Stimulated activated CD8-positive, alpha-beta memory T cell treated with anti-CD3 and anti-CD28 coated beads, Interleukin-7, amount 100 ng/mL, for 24 hours (primary cell): ENCODE data around the gene CACNB4.
"Not testable (repeated sequence)": the region's sequence is repeated elsewhere in the genome, so short reads cannot be mapped to it uniquely, and the experiment has no call there.

ENCODE experiments used
- DNase-seq: peaks from one replicate; pipeline ENCODE4 v3.0.0-alpha.2; 2020; ENCODE audit warnings: low read depth

CACNB4 gene

GRCh38 chr2:151823651-151824050, 275.2 kb downstream of the CACNB4 start:
- DNase-seq, result no peak

DNA sequence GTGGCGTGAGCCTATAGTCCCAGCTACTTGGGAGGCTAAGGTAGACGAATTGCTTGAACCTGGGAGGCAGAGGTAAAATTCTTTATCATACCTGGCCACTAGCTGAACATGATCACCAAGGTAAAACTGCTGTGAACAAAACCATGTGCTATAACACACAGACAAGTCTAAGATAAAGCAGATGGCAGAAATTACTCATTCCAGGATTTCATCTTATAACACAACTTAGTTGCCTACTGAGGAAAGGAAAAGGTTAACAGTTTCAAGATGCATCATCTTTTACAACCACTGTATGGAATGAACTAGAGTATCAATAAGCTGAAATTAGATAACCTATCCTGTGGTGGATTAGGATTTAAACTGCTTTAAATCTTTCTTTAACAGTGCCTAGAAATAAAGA, 278.9 kb downstream of the CACNB4 start:
- DNase-seq, result no peak

DNA sequence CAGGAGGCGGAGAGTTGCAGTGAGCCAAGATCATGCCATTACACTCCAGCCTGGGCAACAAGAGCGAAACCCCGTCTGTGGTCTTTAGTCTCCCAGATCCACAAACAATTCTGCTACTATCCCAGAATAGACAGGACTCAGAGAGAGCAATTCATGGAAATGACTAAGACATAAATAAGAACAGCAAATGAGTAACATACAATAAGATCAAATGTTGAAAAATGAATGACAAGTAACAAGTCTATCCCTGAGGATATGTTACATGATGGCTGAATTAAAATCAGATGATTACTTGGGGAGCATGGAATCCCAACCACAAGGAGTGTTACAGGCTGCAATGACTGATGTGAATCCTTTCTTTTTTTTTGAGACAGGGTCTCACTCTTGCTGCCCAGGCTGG, 280.9 kb downstream of the CACNB4 start:
- DNase-seq, result no peak

DNA sequence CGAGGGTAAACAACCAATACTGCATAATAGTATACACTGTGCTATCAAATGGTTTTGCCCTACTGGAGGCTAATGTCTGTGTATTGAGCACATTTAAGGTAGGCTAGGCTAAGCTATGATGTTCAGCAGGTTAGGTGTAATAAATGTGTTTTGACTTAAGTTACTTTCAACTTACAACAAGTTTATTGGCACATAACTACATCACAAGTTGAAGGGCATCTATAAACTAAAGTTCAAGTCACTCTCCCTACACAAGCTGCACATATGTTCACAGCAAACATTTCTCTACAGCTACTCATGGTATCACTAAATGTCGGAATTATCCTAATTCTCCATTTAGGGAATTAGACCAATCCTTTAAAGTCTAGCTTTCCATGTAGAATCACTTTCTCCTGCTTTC, 282.0 kb downstream of the CACNB4 start:
- DNase-seq, result no peak

- no peak for DNase-seq
Observed at GRCh38 chr2:151815821-151816489, 282.9 kb downstream of the CACNB4 start.

DNA sequence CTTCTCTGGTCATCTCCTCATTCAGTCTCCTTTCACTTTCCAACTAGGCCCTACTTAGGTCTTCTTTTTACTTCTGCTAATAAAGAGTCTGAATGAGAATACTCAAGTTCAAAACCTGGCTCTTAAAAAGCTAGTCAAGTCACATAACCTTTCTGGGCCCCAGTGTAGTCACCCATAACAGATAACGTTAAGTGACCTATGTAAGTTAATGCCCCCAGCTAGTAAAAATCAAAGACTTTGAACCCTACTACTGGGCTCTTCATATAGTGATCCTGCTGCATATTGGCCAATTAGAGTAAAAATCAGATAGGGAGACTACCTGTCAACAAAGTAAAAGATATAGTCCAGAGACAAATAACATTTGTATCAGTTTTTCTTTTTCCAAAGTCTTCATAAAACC, 288.4 kb downstream of the CACNB4 start:
- no peak for DNase-seq

DNA sequence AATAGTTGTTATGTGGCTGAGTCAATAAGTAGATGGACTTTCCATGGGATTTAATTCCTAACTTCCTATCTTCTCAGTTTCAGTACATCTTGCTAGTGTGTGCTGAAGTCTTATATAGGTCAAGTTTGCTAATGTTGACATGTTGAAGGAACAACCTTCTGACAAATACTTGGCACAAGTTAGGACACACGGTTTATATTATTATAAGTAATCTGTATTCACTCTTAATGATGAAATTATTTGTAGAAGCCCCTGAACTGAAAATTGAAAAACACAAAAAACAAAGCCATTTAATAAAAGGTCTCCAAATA, 289.8 kb downstream of the CACNB4 start:
- no peak for DNase-seq

- no peak for DNase-seq
Observed at GRCh38 chr2:151808258-151809072, 290.4 kb downstream of the CACNB4 start.

DNA sequence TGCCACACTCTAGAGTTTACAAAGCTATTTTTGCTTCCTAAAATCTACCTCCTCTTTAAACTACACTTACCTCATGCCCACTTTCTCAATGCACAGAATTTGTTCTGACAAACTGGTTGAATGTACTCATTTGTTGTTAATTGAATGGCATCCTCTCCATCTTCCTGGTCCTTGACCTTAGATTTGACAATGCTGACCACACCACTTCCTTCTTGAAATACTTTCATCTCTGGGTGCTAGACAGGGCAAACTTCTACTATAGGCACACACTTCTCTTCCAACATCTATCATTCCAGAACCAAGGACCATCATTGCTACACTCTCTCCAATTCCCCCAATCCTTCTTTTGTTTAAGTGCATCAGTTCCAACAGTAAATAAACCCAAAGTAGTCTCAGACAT, 292.9 kb downstream of the CACNB4 start:
- DNase-seq, result no peak

DNA sequence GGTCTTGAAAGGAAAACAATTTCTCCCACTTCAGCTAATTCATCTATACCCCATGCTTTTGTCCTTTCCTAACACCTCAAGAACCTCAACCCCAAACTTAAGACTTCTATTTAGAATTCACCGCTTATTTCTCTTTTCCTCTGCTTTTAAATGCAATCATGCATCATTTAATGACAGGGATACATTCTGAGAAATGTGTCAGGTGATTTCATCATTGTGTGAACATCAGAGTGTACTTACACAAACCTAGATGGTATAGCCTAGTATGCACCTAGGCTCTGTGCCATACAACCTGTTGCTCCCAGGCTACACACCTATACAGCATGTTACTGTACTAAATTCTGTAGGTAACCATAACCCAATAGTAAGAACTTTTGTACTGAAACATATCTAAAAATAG, 293.5 kb downstream of the CACNB4 start:
- DNase-seq, result no peak

DNA sequence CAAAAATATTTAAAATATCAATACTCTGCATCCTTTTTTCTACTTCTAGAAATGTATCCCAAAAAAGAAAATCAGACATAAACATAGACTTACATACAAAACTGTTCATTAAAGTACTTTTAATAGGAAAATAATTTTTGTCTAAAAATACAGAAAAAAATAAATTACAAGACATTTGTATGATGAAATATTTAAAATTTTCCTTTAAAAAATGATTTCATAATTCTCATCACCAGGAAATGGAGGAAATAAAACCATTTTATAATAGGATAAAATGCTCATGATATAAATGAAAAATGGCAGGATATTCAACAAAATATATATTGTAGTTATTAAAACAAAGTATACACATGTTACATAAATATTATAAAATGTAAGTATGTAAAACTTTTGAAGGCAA, 295.0 kb downstream of the CACNB4 start:
- DNase-seq, result no peak

- DNase-seq, result no peak
Observed at GRCh38 chr2:151802315-151802714, 296.5 kb downstream of the CACNB4 start.

GRCh38 chr2:151799886-151800292, 299.0 kb downstream of the CACNB4 start:
- no peak for DNase-seq

GRCh38 chr2:151796774-151797173, 302.1 kb downstream of the CACNB4 start:
- no peak for DNase-seq

GRCh38 chr2:151795646-151796240, 303.1 kb downstream of the CACNB4 start:
- no peak for DNase-seq

DNA sequence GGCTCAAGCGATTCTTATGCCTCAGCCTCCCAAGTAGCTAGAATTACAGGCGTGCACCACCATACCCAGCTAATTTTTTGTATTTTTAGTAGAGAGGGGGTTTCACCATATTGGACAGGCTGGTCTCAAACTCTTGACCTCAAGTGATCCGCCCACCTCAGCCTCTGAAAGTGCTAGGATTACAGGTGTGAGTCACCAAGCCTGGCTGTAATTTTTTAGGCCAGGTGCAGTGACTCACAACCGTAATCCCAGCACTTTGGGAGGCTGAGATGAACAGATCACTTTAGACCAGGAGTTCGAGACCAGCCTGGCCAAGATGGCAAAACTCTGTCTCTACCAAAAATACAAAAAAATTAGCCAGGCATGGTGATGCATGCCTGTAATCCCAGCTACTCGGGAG, 304.4 kb downstream of the CACNB4 start:
- not testable (repeated sequence) for DNase-seq

GRCh38 chr2:151793123-151793522, 305.7 kb downstream of the CACNB4 start:
- no peak for DNase-seq

- DNase-seq, result no peak
Observed at GRCh38 chr2:151792589-151792988, 306.3 kb downstream of the CACNB4 start.

DNA sequence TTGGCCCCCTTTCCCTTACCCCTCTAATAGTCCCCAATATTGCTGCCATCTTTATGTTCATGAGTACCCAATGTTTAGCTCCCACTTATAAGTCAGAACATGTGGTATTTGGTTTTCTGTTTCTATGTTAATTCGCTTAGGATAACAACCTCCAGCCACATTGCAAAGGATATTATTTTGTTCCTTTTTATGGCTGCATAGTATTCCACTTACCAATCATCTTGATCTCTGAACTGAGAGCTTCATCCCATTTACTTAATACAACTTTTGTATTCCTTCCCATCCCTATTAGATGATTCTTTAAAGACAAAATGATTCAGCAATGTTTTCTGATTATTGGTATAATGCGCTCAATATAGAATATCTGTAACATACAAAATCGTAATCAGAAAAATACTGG, 307.3 kb downstream of the CACNB4 start:
- no peak for DNase-seq

DNA sequence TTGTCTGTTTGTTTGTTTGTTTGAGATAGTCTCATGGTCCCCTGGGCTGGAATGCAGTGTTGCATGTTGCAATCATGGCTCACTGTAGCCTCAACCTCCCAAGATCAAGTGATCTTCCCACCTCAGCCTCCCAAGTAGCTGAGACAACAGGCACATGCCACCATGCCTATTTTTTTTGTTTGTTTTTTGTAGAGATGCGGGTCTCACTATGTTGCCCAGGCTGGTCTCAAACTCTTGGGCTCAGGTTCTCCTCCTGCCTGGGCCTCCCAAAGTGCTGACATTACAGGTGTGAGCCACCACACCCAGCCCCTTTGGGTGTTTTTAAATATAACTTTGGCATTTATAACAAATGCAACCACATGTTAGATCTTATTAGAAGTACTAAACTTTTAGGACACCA, 308.2 kb downstream of the CACNB4 start:
- DNase-seq, result no peak

- DNase-seq, result no peak
Observed at GRCh38 chr2:151789055-151789834, 309.6 kb downstream of the CACNB4 start.

DNA sequence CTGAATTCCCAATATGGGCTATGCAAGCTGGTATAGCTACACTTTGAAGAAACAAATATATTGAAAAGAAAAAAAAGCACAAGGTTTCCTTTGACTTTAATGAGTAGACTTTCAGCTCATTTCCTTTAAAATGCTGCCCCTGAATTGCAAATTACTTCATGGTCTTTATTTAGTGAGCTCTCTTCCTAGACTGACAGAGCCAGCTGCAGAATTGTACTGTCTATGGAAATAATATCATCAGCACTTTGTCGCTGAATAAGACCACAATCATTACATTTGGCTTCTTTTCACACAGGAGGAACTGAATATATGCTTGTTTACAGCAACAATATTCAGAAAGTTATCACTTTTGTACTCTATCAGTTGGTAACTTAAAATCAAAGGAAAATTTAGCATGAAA, 312.4 kb downstream of the CACNB4 start:
- DNase-seq, result no peak

- no peak for DNase-seq
Observed at GRCh38 chr2:151786077-151786476, 312.8 kb downstream of the CACNB4 start.
